ENCODE measurements around the gene NRIP3.

- no peak for TF ChIP-seq POLR2A (IDR thresholded peaks at IDR 0.05)
- TF ChIP-seq, protein P1, sequence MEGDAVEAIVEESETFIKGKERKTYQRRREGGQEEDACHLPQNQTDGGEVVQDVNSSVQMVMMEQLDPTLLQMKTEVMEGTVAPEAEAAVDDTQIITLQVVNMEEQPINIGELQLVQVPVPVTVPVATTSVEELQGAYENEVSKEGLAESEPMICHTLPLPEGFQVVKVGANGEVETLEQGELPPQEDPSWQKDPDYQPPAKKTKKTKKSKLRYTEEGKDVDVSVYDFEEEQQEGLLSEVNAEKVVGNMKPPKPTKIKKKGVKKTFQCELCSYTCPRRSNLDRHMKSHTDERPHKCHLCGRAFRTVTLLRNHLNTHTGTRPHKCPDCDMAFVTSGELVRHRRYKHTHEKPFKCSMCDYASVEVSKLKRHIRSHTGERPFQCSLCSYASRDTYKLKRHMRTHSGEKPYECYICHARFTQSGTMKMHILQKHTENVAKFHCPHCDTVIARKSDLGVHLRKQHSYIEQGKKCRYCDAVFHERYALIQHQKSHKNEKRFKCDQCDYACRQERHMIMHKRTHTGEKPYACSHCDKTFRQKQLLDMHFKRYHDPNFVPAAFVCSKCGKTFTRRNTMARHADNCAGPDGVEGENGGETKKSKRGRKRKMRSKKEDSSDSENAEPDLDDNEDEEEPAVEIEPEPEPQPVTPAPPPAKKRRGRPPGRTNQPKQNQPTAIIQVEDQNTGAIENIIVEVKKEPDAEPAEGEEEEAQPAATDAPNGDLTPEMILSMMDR (IDR thresholded peaks at IDR 0.05), result no peak
Measured at GRCh38 chr11:8941341-8942103, 62.3 kb downstream of the NRIP3 start.

All from Peyer's patch (tissue), 4 donors.